ENCODE data around the gene MARCHF2. TPM values are rescaled to one million over a fixed set of nuclear protein-coding genes. Genes with fewer than 3 reads are reported as not detected.

The MARCHF2 gene
- total RNA-seq, 1 experiment from 2014 or later = 27.5 TPM

GRCh38 chr19:8403098-8403819, 9.8 kb upstream of the MARCHF2 start:
- Histone ChIP-seq H3K4me2 (ENCODE audit: insufficient read depth, insufficient read length, low read length) (no peak overlapping the region), H2BK20ac (ENCODE audit: low read depth, low read length, poor library complexity, severe bottlenecking) (no peak overlapping the region), H3K56ac (ENCODE audit: insufficient read length, low read depth, low read length) (no peak overlapping the region), H2AFZ (ENCODE audit: low read length) (no peak overlapping the region), H3K9me3 (ENCODE audit: control insufficient read depth, low read depth, low read length) (no peaks in the 10 kb centered on the region), H3K27me3 (ENCODE audit: insufficient read depth, low read length) (no peaks in the 10 kb centered on the region), H2BK5ac (ENCODE audit: insufficient read length, low read length) (no peak overlapping the region), H2BK12ac (ENCODE audit: insufficient read length, low read depth, low read length) (no peak overlapping the region), H3K18ac (ENCODE audit: insufficient read length, low read depth, low read length) (no peak overlapping the region), H3K79me2 (ENCODE audit: insufficient read depth, low read length) (peaks cover 3% of the 10 kb centered on the region; the same call in 1 of the 2 replicates), H4K20me1 (ENCODE audit: control insufficient read depth, insufficient read depth, insufficient read length) (no peaks in the 10 kb centered on the region), H3K4me1 (ENCODE audit: insufficient read depth, low read length) (no peaks in the 10 kb centered on the region), H3K23ac (ENCODE audit: insufficient read length, low read depth, low read length) (no peak overlapping the region), H2AK5ac (ENCODE audit: insufficient read length, low read length) (no peak overlapping the region), H3K27ac (ENCODE audit: insufficient read length, low read depth, low read length) (no peak overlapping the region), H4K8ac (replicated peaks; ENCODE audit: insufficient read length, low read depth, low read length) (no peak overlapping the region), H3K4ac (ENCODE audit: low read depth, low read length) (no peak overlapping the region), H3K9ac (ENCODE audit: extremely low read depth, insufficient read length, low read length) (no peak overlapping the region), H4K5ac (ENCODE audit: insufficient read length, low read depth, low read length) (no peak overlapping the region), H4K91ac (ENCODE audit: insufficient read length, low read depth, low read length) (no peak overlapping the region), H3K14ac (ENCODE audit: insufficient read depth, low read length) (no peak overlapping the region), H3K79me1 (ENCODE audit: insufficient read depth, low read depth, low read length, poor library complexity, severe bottlenecking) (no peaks in the 10 kb centered on the region), H3T11ph (ENCODE audit: low read length) (no peak overlapping the region), H2BK120ac (ENCODE audit: low read depth, low read length, poor library complexity, severe bottlenecking) (no peak overlapping the region), H3K23me2 (ENCODE audit: insufficient read length, low read depth, low read length, poor library complexity, severe bottlenecking) (no peaks in the 10 kb centered on the region), H2BK15ac (ENCODE audit: low read depth, low read length) (no peak overlapping the region)
- H3K36me3 Mint-ChIP-seq (ENCODE audit: insufficient read depth in 1 of 3, low read depth in 3 of 3) = peaks cover 20 to 44% (median 43%) of the 10 kb centered on the region in 3 experiments
- H3K4me3 Mint-ChIP-seq = no peak overlapping the region
- H3K27ac Mint-ChIP-seq = no peak overlapping the region; a peak in 1 of 7 replicates
- H3K4me1 Mint-ChIP-seq = no peaks in the 10 kb centered on the region
- no peak for DNase-seq
- H3K9me3 Mint-ChIP-seq = no peaks in the 10 kb centered on the region
- TF ChIP-seq, protein P1, sequence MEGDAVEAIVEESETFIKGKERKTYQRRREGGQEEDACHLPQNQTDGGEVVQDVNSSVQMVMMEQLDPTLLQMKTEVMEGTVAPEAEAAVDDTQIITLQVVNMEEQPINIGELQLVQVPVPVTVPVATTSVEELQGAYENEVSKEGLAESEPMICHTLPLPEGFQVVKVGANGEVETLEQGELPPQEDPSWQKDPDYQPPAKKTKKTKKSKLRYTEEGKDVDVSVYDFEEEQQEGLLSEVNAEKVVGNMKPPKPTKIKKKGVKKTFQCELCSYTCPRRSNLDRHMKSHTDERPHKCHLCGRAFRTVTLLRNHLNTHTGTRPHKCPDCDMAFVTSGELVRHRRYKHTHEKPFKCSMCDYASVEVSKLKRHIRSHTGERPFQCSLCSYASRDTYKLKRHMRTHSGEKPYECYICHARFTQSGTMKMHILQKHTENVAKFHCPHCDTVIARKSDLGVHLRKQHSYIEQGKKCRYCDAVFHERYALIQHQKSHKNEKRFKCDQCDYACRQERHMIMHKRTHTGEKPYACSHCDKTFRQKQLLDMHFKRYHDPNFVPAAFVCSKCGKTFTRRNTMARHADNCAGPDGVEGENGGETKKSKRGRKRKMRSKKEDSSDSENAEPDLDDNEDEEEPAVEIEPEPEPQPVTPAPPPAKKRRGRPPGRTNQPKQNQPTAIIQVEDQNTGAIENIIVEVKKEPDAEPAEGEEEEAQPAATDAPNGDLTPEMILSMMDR (conservative IDR thresholded peaks at IDR 0.05) = no peak
- no CpG with 5 or more reads among the region's 44 CpGs for WGBS (ENCODE audit: extremely low coverage, insufficient read length, low lambda C conversion rate)
- H3K27me3 Mint-ChIP-seq (ENCODE audit: low read depth) = no peaks in the 10 kb centered on the region; the same call in 1 of the 2 replicates

All from H9 (cell line).